Astrocyte (in vitro differentiated cells and primary cell): ENCODE measurements around the gene NCEH1. TPM values are rescaled to one million over a fixed set of nuclear protein-coding genes. Genes with fewer than 3 reads are reported as not detected.

Experiments
- DNase-seq: peaks from one replicate; pipeline ENCODE4 v3.0.0-alpha.2; 2010; ENCODE audit warnings: low read depth
- FAIRE-seq: peaks from 2 replicates; lab custom pipeline; 2011; peaks lifted over from hg19 to GRCh38; lab: Jason Lieb, UNC
- H2AFZ ChIP-seq: 2 replicates; pipeline ENCODE4 v1.6.0; 2012; ENCODE audit warnings: low read depth, low read length, inconsistent platforms
- H3K27ac ChIP-seq: 2 replicates; pipeline ENCODE4 v1.5.1; 2011; ENCODE audit warnings: low read depth, low read length, inconsistent platforms
- H3K27me3 ChIP-seq: 2 replicates; pipeline ENCODE4 v1.6.0; 2011; ENCODE audit warnings: low read length, inconsistent platforms; ENCODE audit not compliant: insufficient read depth
- H3K36me3 ChIP-seq: 2 replicates; pipeline ENCODE4 v1.5.1; 2011; ENCODE audit warnings: low read length, inconsistent platforms; ENCODE audit not compliant: insufficient read depth
- H3K4me1 ChIP-seq: 2 replicates; pipeline ENCODE4 v1.5.1; 2011; ENCODE audit warnings: low read length, inconsistent platforms; ENCODE audit not compliant: insufficient read depth
- H3K4me2 ChIP-seq: 2 replicates; pipeline ENCODE4 v1.6.0; 2012; ENCODE audit warnings: low read length, inconsistent platforms
- H3K4me3 ChIP-seq: 2 replicates; pipeline ENCODE4 v1.5.1; 2011; ENCODE audit warnings: low read depth, mild to moderate bottlenecking, low read length, inconsistent platforms; ENCODE audit not compliant: insufficient read depth
- H3K79me2 ChIP-seq: 2 replicates; pipeline ENCODE4 v1.6.0; 2012; ENCODE audit warnings: mild to moderate bottlenecking, low read length, inconsistent platforms; ENCODE audit not compliant: insufficient read depth
- H3K9ac ChIP-seq: 2 replicates; pipeline ENCODE4 v1.6.0; 2012; ENCODE audit warnings: mild to moderate bottlenecking, low read length, inconsistent platforms
- H3K9me3 ChIP-seq: 2 replicates; pipeline ENCODE4 v1.5.1; 2012; ENCODE audit warnings: low read depth, mild to moderate bottlenecking, low read length, inconsistent platforms; ENCODE audit not compliant: insufficient read depth
- H4K20me1 ChIP-seq: 2 replicates; pipeline ENCODE4 v1.6.0; 2012; ENCODE audit warnings: low read length, inconsistent platforms; ENCODE audit not compliant: insufficient read depth
- H3K27ac Mint-ChIP-seq: one replicate; pipeline ENCODE4 v1.8.0; 2021; ENCODE audit warnings: mild to moderate bottlenecking, mixed read lengths; ENCODE audit not compliant: unreplicated experiment
- H3K27me3 Mint-ChIP-seq: one replicate; pipeline ENCODE4 v1.8.0; 2021; ENCODE audit warnings: low read depth, mixed read lengths; ENCODE audit not compliant: unreplicated experiment
- H3K36me3 Mint-ChIP-seq: one replicate; pipeline ENCODE4 v1.8.0; 2021; ENCODE audit warnings: low read depth, mixed read lengths; ENCODE audit not compliant: unreplicated experiment
- H3K4me1 Mint-ChIP-seq: one replicate; pipeline ENCODE4 v1.8.0; 2021; ENCODE audit warnings: low read depth, mixed read lengths; ENCODE audit not compliant: unreplicated experiment
- H3K4me3 Mint-ChIP-seq: one replicate; pipeline ENCODE4 v1.8.0; 2021; ENCODE audit warnings: mild to moderate bottlenecking, moderate library complexity, mixed read lengths; ENCODE audit not compliant: unreplicated experiment
- H3K9me3 Mint-ChIP-seq: one replicate; pipeline ENCODE4 v1.8.0; 2021; ENCODE audit warnings: mild to moderate bottlenecking, mixed read lengths; ENCODE audit not compliant: unreplicated experiment
- CTCF ChIP-seq: IDR thresholded peaks from 2 replicates; pipeline ENCODE4 v1.5.1; 2011; ENCODE audit warnings: low read depth, mild to moderate bottlenecking, inconsistent platforms, low read length, moderate library complexity; ENCODE audit not compliant: insufficient read depth
- EZH2 ChIP-seq: IDR thresholded peaks from 2 replicates; pipeline ENCODE4 v1.6.1; 2012; ENCODE audit warnings: mild to moderate bottlenecking, low read length, inconsistent platforms; ENCODE audit not compliant: insufficient read depth
- total RNA-seq: library from RNA; stranded (reverse); gene quantifications from 2 replicates; pipeline ENCODE4 v1.2.1, GENCODE V29; 2021

NCEH1 gene
- total RNA-seq, 1 donor from 2014 or later, result 14.1 TPM

- H3K27me3 Mint-ChIP-seq, result no peaks in the 10 kb centered on the region
- no peaks in the 10 kb centered on the region for H3K9me3 Mint-ChIP-seq
- no peak overlapping the region for H3K4me3 Mint-ChIP-seq
- Histone ChIP-seq H2AFZ (no peak overlapping the region), H3K79me2 (no peaks in the 10 kb centered on the region), H3K4me1 (peaks cover 20% of the 10 kb centered on the region), H3K9ac (no peak overlapping the region), H3K4me2 (no peak overlapping the region), H3K9me3 (no peaks in the 10 kb centered on the region), H3K4me3 (no peak overlapping the region), H3K27ac (no peak overlapping the region), H3K27me3 (no peaks in the 10 kb centered on the region), H3K36me3 (no peaks in the 10 kb centered on the region), H4K20me1 (no peaks in the 10 kb centered on the region)
- DNase-seq (no peak), FAIRE-seq (no peak)
- TF ChIP-seq EZH2 (no peak), CTCF (no peak)
- H3K36me3 Mint-ChIP-seq, result no peaks in the 10 kb centered on the region
- peaks cover 12% of the 10 kb centered on the region for H3K4me1 Mint-ChIP-seq
- no peak overlapping the region for H3K27ac Mint-ChIP-seq
These were observed 88.7 kb downstream of the NCEH1 start for GRCh38 chr3:172622156-172622555.

- Histone ChIP-seq H4K20me1 (no peaks in the 10 kb centered on the region), H3K79me2 (no peaks in the 10 kb centered on the region), H3K27me3 (no peaks in the 10 kb centered on the region), H3K4me3 (no peak overlapping the region), H3K9me3 (peaks cover 3% of the 10 kb centered on the region), H3K4me1 (peaks cover 10% of the 10 kb centered on the region), H3K9ac (no peak overlapping the region), H3K36me3 (no peaks in the 10 kb centered on the region), H3K4me2 (no peak overlapping the region), H2AFZ (no peak overlapping the region), H3K27ac (no peak overlapping the region)
- H3K4me1 Mint-ChIP-seq, result peaks cover 2% of the 10 kb centered on the region
- FAIRE-seq, result no peak
- DNase-seq, result no peak
- H3K27ac Mint-ChIP-seq, result no peak overlapping the region
- no peaks in the 10 kb centered on the region for H3K27me3 Mint-ChIP-seq
- H3K36me3 Mint-ChIP-seq, result peaks cover 5% of the 10 kb centered on the region
- H3K9me3 Mint-ChIP-seq, result no peaks in the 10 kb centered on the region
- no peak overlapping the region for H3K4me3 Mint-ChIP-seq
- TF ChIP-seq CTCF, result no peak
These were observed 92.9 kb downstream of the NCEH1 start for GRCh38 chr3:172617976-172618375.

- H3K9ac ChIP-seq, result no peak overlapping the region
- FAIRE-seq, result no peak
- no peaks in the 10 kb centered on the region for H3K27me3 ChIP-seq
- Mint-ChIP-seq H3K4me3 (no peak overlapping the region), H3K36me3 (peaks cover 5% of the 10 kb centered on the region), H3K27me3 (no peaks in the 10 kb centered on the region), H3K9me3 (no peaks in the 10 kb centered on the region), H3K27ac (no peak overlapping the region), H3K4me1 (peaks cover 2% of the 10 kb centered on the region)
- no peaks in the 10 kb centered on the region for H3K36me3 ChIP-seq
- H3K4me3 ChIP-seq, result no peak overlapping the region
- no peak for DNase-seq
- no peak overlapping the region for H3K4me2 ChIP-seq
- H3K4me1 ChIP-seq, result peaks cover 4% of the 10 kb centered on the region
- no peaks in the 10 kb centered on the region for H4K20me1 ChIP-seq
- H3K27ac ChIP-seq, result no peak overlapping the region
- H2AFZ ChIP-seq, result no peak overlapping the region
- no peak for TF ChIP-seq CTCF
- no peak for TF ChIP-seq EZH2
- H3K79me2 ChIP-seq, result no peaks in the 10 kb centered on the region
- peaks cover 3% of the 10 kb centered on the region for H3K9me3 ChIP-seq
These were observed 93.7 kb downstream of the NCEH1 start for GRCh38 chr3:172617013-172617706.
